GM21825 (cell line): ENCODE data around the gene CDH23.

Experiments used
- ATAC-seq: cut with Tn5 transposase; IDR thresholded peaks from one replicate; pipeline ENCODE4 v1.9.1; 2021; ENCODE audit warnings: mild to moderate bottlenecking, moderate library complexity; ENCODE audit not compliant: unreplicated experiment

Gene CDH23

GRCh38 chr10:71727738-71728737, 331.3 kb downstream of the CDH23 start:
- peak; percentile 44 for ATAC-seq

GRCh38 chr10:71729161-71729636, 332.5 kb downstream of the CDH23 start:
- ATAC-seq, result no peak

GRCh38 chr10:71731791-71732190, 335.1 kb downstream of the CDH23 start:
- no peak for ATAC-seq

GRCh38 chr10:71734797-71735196, 338.1 kb downstream of the CDH23 start:
- no peak for ATAC-seq

GRCh38 chr10:71735709-71736569, 339.2 kb downstream of the CDH23 start:
- ATAC-seq, result no peak

- ATAC-seq, result no peak
Observed at GRCh38 chr10:71736570-71736952, 339.8 kb downstream of the CDH23 start.

- ATAC-seq, result no peak
Observed at GRCh38 chr10:71737001-71737833, 340.5 kb downstream of the CDH23 start.

- no peak for ATAC-seq
Observed at GRCh38 chr10:71737834-71738197, 341.1 kb downstream of the CDH23 start.

- no peak for ATAC-seq
Observed at GRCh38 chr10:71739358-71739900, 342.7 kb downstream of the CDH23 start.

- ATAC-seq, result no peak
Observed at GRCh38 chr10:71740069-71740653, 343.4 kb downstream of the CDH23 start.

GRCh38 chr10:71741029-71741428, 344.3 kb downstream of the CDH23 start:
- no peak for ATAC-seq

- no peak for ATAC-seq
Observed at GRCh38 chr10:71741671-71742070, 345.0 kb downstream of the CDH23 start.

GRCh38 chr10:71742301-71743088, 345.8 kb downstream of the CDH23 start:
- ATAC-seq, result no peak

GRCh38 chr10:71743089-71743838, 346.5 kb downstream of the CDH23 start:
- no peak for ATAC-seq

- no peak for ATAC-seq
Observed at GRCh38 chr10:71743866-71744265, 347.1 kb downstream of the CDH23 start.

GRCh38 chr10:71744897-71745663, 348.4 kb downstream of the CDH23 start:
- no peak for ATAC-seq

GRCh38 chr10:71745664-71746250, 349.0 kb downstream of the CDH23 start:
- ATAC-seq, result no peak
